ENCODE data around the gene OR9Q2. TPM values are rescaled to one million over a fixed set of nuclear protein-coding genes. Genes with fewer than 3 reads are reported as not detected.

The OR9Q2 gene
- total RNA-seq (ENCODE audit: unreplicated experiment) = not detected
- long read RNA-seq = 0 reads

- H3K36me3 Mint-ChIP-seq (ENCODE audit: low read depth, unreplicated experiment) = no peaks in the 10 kb centered on the region
- TF ChIP-seq CTCF (IDR thresholded peaks at IDR 0.05; ENCODE audit: unreplicated experiment) = no peak
- no peaks in the 10 kb centered on the region for H3K9me3 Mint-ChIP-seq (ENCODE audit: unreplicated experiment)
- no peak for DNase-seq (ENCODE audit: low spot score)
- H3K27ac Mint-ChIP-seq (ENCODE audit: unreplicated experiment) = no peak within 1 kb of the TSS
- no peaks in the 10 kb centered on the region for H3K4me1 Mint-ChIP-seq (ENCODE audit: unreplicated experiment)
- H3K27me3 Mint-ChIP-seq (ENCODE audit: unreplicated experiment) = peaks cover 2% of the 10 kb centered on the region
- no peak within 1 kb of the TSS for H3K4me3 Mint-ChIP-seq (ENCODE audit: unreplicated experiment)
These were observed at the start of gene OR9Q2 for GRCh38 chr11:58188770-58189169. Gene OR9Q2, plus strand, starts transcription at chr11:58189070. Its CDS starts 1,421 bp downstream, at chr11:58190491.

- no peaks in the 10 kb centered on the region for H3K4me1 Mint-ChIP-seq (ENCODE audit: unreplicated experiment)
- H3K4me3 Mint-ChIP-seq (ENCODE audit: unreplicated experiment) = no peak overlapping the region
- no peak overlapping the region for H3K27ac Mint-ChIP-seq (ENCODE audit: unreplicated experiment)
- TF ChIP-seq CTCF (IDR thresholded peaks at IDR 0.05; ENCODE audit: unreplicated experiment) = no peak
- DNase-seq (ENCODE audit: low spot score) = no peak
- H3K27me3 Mint-ChIP-seq (ENCODE audit: unreplicated experiment) = peaks cover 1% of the 10 kb centered on the region
- H3K9me3 Mint-ChIP-seq (ENCODE audit: unreplicated experiment) = no peaks in the 10 kb centered on the region
- H3K36me3 Mint-ChIP-seq (ENCODE audit: low read depth, unreplicated experiment) = no peaks in the 10 kb centered on the region
These were observed 46.1 kb upstream of the OR9Q2 start for GRCh38 chr11:58142761-58143160.

DNA sequence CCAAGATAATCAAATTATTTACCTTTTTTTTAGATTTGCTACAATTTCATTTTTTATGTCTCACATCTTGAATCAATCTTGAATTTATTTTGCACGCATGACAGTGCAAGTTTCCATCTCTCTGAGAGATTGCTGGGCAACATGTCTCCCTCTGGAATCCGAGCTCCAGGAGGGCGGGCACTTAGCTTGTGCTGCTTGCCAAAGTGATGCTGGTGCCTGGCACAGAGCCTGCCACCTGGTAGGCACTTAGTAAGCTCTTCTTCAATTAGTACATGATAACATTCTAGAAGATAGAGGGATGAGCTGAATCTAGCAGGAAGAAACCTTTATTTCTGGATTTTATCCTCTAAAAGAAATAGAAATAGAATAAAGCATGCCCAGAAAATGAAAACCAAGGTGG is 36.1 kb upstream of the OR9Q2 start:
- no peaks in the 10 kb centered on the region for H3K4me1 Mint-ChIP-seq (ENCODE audit: unreplicated experiment)
- no peaks in the 10 kb centered on the region for H3K36me3 Mint-ChIP-seq (ENCODE audit: low read depth, unreplicated experiment)
- peaks cover 2% of the 10 kb centered on the region for H3K27me3 Mint-ChIP-seq (ENCODE audit: unreplicated experiment)
- TF ChIP-seq CTCF (IDR thresholded peaks at IDR 0.05; ENCODE audit: unreplicated experiment) = no peak
- H3K27ac Mint-ChIP-seq (ENCODE audit: unreplicated experiment) = no peak overlapping the region
- no peak for DNase-seq (ENCODE audit: low spot score)
- no peaks in the 10 kb centered on the region for H3K9me3 Mint-ChIP-seq (ENCODE audit: unreplicated experiment)
- H3K4me3 Mint-ChIP-seq (ENCODE audit: unreplicated experiment) = no peak overlapping the region

- H3K36me3 Mint-ChIP-seq (ENCODE audit: low read depth, unreplicated experiment) = no peaks in the 10 kb centered on the region
- DNase-seq (ENCODE audit: low spot score) = no peak
- no peak overlapping the region for H3K27ac Mint-ChIP-seq (ENCODE audit: unreplicated experiment)
- no peaks in the 10 kb centered on the region for H3K27me3 Mint-ChIP-seq (ENCODE audit: unreplicated experiment)
- no peak for TF ChIP-seq CTCF (IDR thresholded peaks at IDR 0.05; ENCODE audit: unreplicated experiment)
- no peak overlapping the region for H3K4me3 Mint-ChIP-seq (ENCODE audit: unreplicated experiment)
- H3K9me3 Mint-ChIP-seq (ENCODE audit: unreplicated experiment) = no peaks in the 10 kb centered on the region
- H3K4me1 Mint-ChIP-seq (ENCODE audit: unreplicated experiment) = no peaks in the 10 kb centered on the region
These were observed 24.5 kb upstream of the OR9Q2 start for GRCh38 chr11:58164389-58164788.

DNA sequence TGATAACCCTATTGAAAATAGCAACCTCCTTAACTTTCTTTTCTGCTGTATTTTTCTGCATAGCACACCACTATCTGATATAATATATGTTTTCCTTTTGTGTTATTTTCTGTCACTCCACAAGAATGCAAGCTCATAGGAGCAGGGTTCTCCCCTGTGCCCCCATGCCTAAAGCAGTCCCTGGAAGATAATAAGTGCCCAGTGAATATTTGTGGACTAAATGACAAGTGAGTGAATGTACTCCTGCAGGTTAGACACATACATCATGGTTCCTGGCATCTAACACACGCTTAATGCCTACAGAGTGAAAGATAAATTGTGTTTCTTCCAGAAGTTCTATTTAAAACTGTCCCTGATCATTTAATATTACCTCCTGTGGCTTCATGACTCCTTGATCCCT is 23.9 kb upstream of the OR9Q2 start:
- DNase-seq (ENCODE audit: low spot score) = no peak
- no peaks in the 10 kb centered on the region for H3K4me1 Mint-ChIP-seq (ENCODE audit: unreplicated experiment)
- no peak overlapping the region for H3K4me3 Mint-ChIP-seq (ENCODE audit: unreplicated experiment)
- no peaks in the 10 kb centered on the region for H3K9me3 Mint-ChIP-seq (ENCODE audit: unreplicated experiment)
- TF ChIP-seq CTCF (IDR thresholded peaks at IDR 0.05; ENCODE audit: unreplicated experiment) = no peak
- no peaks in the 10 kb centered on the region for H3K27me3 Mint-ChIP-seq (ENCODE audit: unreplicated experiment)
- H3K27ac Mint-ChIP-seq (ENCODE audit: unreplicated experiment) = no peak overlapping the region
- H3K36me3 Mint-ChIP-seq (ENCODE audit: low read depth, unreplicated experiment) = no peaks in the 10 kb centered on the region
